HL-60/S4 treated with phorbol 12-myristate 13-acetate at 8.2 ng/mL for 4 days and 3 days (cell line): Measurements from ENCODE around the gene NCOA1.
"Not testable (repeated sequence)": the region's sequence is repeated elsewhere in the genome, so short reads cannot be mapped to it uniquely, and the experiment has no call there.

ENCODE experiments used
- in situ Hi-C: fragments of 300-500 bp; cut with MboI; formaldehyde crosslinking; loops from 2 replicates; pipeline ENCODE4 v1.15.0; 2022; ENCODE audit warnings: low sequenced_read_pairs

The NCOA1 gene

DNA sequence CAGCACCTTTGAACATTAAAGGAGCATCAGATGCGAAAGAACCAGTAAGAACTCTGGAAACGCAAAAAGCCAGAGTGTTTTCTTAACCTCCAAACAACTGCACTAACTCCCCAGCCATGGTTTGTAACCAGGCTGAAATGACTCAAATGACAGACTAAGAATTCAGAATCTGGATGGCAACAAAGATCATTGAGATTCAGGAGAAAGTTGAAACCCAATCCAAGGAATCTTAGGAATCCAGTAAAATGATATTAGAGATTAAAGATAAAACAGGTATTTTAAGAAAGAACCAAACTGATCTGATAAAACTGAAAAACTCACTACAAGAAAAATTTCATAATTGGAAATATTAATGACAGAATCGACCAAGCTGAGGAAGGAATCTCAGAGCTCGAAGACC, 185.4 kb downstream of the NCOA1 start:
- in situ Hi-C loops, result no loop called here

DNA sequence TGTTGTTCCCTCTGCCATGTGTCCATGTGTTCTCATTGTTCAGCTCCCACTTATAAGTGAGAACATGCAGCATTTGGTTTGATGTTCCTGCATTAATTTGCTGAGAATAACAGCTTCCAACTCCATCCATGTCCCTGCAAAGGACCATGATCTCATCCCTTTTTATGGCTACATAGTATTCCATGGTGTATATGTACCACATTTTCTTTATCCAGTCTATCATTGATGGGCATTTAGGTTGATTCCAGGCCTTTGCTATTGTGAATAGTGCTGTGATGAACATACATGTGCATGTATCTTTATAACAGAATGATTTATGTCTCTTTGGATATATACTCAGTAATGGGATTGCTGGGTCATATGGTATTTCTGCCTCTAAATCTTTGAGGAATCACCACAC, 187.0 kb downstream of the NCOA1 start:
- in situ Hi-C loops, result not testable (repeated sequence)

DNA sequence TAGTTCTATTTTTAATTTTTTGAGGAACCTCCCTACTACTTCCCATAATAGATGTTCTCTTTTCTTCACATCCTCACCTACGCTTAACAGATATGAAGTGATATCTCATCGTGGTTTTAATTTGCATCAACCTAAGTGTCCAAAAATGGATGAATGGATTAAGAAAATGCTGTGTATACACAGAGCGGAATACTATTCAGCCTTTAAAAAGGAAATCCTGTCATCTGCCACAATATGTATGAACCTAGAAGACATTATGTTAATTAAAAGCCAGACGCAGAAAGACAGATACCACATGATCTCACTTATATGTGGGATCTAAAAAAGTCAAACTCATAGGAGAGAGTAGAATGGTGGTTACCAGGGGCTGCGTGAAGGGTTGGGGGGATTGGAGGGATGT, 189.1 kb downstream of the NCOA1 start:
- in situ Hi-C loops, result no loop called here

DNA sequence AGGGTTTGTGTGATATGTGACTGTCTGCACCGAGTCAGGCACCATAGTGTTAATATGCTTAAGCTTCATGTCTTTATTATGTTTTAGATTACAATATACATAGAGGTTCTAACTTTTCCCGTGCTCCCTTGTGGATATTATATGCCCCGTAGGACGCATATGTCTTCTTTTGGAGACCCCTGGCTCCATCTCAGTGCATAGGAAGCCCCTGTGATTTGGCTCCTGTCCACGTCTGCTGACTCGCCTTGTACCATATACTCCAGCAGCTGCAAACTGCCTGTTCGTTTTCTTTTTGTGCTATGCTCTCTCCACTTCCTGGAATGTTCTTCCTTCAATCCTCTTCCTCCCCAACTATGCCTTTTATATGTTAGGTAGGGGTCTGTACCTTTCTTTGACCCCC, 191.2 kb downstream of the NCOA1 start:
- in situ Hi-C loops, result no loop called here

GRCh38 chr2:24683408-24683807, 192.4 kb downstream of the NCOA1 start:
- in situ Hi-C loops, result no loop called here

DNA sequence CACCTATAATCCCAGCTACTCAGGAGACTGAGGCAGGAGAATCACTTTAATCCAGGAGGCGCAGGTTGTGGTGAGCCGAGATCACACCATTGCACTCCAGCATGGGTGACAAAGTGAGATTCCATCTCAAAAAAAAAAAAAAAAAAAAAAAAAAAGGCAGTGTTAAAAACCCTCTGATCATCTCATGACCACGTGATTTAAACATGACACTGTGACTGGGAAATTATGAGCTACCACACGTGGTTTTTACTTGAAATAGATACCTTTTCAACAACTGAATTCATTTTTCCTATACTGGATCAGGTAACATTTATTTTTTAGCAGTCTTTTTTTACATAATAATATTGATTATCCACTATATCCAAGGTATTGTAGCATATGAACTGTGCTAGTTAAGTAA, 199.5 kb downstream of the NCOA1 start:
- in situ Hi-C loops, result no loop called here

GRCh38 chr2:24691806-24692205, 200.8 kb downstream of the NCOA1 start:
- in situ Hi-C loops, result no loop called here

DNA sequence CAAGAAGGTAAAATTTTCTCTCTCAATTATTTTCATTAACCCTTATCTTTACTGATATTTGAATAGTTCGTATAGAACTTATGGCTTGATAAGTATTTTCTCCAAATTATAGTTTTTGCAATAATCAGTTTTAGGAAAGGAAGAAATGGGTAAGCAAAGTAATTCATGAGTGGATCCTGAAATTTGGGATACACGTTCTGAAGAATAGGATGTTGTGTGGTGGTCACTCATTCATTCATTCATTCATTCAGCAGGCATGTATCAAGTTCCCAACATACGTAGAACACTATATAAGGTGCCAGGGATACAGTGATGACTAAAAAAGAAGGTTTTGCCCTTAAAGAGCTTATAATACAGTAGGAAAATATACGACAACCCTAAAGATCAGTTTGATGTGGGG, 206.7 kb downstream of the NCOA1 start:
- in situ Hi-C loops, result no loop called here

DNA sequence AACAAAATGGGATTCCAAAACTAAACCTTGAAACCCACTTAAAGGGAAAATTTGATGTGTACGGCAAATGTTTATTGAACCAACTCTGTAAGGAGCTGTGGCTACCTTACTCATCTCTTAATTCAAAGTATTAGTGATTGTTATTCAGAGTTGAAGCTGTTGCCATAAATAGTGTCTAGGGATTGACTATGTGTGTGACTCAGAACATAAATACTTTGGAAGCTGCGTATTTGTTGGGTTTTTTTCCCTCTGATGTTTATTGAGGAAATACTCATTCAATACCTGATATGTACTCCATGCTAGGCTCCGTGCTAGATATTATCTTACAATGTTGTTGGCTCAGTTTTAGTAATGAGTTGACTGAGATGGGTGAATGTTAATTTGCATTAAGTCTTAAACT, 211.7 kb downstream of the NCOA1 start:
- in situ Hi-C loops, result no loop called here

DNA sequence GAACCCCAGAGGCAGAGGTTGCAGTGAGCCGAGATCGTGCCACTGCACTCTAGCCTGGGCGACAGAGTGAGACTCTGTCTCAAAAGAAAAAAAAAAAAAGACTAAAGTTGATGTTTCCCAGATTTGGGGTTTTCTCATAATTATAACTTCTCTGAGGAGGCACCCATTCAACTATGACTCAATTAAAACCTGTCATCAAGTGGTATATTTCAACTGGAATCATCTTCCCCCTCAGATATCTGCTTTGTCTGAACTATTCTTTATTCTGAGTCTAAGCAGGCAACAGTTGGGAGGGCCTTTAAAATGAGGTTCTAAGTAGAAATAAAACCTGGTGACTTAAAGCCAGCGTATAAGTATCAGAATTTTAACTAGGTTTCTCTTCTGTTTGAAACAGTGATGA, 213.6 kb downstream of the NCOA1 start:
- in situ Hi-C loops, result no loop called here

DNA sequence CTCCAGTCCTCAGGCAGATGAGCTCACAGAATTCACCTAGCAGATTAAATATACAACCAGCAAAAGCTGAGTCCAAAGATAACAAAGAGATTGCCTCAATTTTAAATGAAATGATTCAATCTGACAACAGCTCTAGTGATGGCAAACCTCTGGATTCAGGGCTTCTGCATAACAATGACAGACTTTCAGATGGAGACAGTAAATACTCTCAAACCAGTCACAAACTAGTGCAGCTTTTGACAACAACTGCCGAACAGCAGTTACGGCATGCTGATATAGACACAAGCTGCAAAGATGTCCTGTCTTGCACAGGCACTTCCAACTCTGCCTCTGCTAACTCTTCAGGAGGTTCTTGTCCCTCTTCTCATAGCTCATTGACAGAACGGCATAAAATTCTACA, 216.1 kb downstream of the NCOA1 start:
- in situ Hi-C loops, result no loop called here

DNA sequence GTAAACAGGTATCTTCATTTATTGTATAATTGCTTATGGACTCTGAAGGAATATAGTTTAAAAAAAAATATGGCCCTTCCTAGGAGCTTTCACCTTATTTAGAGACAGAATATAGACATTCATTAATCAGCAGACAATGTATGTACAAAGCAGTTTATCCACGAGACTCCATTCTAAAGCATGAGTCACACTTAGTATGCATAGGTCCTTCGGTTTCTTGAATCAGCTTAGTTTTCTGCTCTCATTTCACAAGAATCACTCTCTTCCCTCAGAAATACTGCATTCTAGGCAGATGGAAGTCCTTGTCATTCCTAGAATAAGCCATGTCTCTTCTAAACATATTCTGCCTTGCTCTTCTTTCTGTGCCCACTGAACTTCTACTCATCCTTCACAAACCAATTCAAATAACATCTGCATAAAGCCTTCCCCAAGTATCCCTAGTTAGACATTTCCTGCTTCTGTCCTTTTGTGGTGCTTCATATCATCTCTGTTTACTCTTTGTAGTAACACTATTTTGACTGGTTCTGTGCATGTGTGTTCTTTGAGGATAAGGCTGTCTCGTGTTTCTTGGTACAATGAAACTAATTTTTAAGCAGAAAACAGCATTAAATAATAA, 217.6 kb downstream of the NCOA1 start:
- in situ Hi-C loops, result no loop called here

DNA sequence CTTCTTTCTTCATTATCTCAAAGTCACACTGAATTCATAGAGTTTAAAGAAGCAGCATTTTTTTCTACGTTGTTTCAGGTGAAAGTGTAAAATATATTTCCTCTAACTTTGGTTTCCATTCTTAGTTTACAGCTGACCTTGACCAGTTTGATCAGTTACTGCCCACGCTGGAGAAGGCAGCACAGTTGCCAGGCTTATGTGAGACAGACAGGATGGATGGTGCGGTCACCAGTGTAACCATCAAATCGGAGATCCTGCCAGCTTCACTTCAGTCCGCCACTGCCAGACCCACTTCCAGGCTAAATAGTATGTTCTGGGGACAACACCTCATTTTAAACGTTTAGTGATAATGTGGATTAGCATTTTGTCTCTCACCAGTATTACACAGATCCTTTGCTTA, 219.8 kb downstream of the NCOA1 start:
- in situ Hi-C loops, result no loop called here

DNA sequence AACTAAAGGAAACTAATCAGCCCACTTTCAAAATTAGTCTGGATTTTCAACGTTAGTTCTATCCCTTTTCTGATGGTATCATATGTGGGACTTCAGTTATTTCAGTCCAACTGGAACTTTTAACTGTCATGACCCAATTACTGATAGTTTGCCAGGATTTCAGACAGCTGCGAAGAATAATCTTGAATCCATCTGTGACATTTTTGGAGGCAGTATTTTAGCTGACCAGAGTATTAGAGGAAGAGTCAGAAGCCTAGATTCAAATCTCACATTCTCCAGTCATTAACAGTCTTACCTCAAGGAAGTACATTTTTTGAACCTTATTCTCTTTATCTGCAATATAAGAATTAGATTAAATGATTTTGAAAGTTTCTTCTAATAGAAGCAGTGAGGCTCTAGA, 220.8 kb downstream of the NCOA1 start:
- in situ Hi-C loops, result no loop called here

DNA sequence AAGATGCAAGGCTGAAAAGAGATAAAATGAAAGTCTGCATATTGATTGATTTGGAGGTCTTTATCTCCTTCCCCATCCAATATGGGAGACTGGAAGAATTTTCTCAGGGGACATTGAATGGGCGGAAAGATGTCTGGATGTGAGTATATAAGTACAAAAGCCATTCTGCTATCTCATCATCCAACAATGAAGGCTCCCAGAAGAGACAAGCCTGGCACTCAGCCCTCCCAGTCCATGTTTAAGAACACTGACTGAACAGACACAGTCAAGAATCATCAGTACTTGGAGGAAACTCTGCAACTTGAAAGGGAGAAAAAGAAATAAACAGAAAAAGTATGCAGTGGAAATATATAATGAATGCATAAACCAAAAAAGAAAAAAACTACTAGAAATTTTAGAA, 221.2 kb downstream of the NCOA1 start:
- in situ Hi-C loops, result no loop called here

- in situ Hi-C loops, result no loop called here
Measured at GRCh38 chr2:24717263-24717951, 226.4 kb downstream of the NCOA1 start.

DNA sequence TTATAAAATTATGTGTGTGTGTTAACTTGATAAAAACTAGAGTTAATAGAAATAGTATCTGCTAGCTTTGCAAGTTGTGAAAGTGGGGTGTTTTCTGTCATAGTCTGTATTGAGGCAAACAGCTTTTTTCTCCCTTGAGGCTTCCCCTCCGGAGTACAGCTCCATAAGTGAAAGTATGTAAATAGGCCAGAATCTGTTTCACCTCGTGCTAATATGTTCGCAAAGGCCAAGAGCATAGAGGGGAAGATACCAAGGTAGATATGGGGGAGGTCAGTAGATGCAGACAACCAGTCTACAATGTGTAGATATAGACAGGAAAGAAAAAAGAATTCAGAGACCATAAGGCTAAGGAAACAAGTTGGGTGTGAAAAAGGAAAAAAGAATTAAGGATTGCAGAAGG, 229.3 kb downstream of the NCOA1 start:
- in situ Hi-C loops, result no loop called here

DNA sequence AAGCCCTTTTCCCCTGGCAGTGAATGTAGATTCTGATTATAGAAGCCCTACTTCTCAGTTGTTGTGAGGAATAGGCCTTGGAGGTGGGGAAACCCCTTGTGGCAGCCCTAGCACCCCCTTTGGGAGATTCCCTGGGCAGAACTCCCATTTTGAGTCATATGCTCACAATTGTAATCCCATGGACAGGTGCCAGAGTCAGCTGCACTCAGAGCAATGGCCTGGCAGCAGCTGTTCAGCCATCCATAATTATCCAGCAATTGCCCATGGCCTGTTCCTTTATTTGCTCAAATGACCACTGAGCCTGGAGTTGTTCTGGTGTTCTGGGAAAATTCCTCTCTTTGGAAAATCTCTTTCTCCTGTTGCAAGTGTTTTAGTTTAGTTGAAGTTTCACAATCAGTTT, 230.4 kb downstream of the NCOA1 start:
- in situ Hi-C loops, result no loop called here

DNA sequence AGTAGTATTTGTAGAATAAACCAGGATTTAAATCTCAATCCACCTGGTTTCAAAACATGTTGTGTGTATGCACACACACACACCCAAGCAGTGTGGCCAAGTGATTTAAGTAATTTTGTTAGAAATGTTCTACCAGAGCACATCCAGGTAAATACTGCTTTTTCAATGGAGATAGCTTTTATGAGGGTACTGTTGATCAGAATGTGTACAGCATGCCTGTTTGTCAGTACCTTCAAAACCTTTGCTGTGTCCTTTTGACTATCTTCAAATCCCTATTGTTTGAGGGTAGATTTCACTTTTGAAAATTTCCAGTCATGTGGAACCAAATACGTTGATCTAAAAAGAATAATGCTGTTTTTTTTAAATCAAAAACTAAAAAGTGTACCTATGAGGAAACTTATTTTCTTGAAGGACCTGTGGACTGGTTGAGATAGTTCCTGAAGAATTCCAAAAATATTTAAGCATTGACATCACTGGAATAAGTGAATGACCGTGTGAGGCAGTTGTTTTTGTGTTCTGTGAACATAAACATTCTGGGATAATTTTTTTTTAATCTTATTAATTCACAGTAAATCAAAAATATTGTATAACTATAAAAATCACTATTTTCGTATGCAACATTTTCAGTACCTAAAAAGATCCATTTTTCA, 231.2 kb downstream of the NCOA1 start:
- in situ Hi-C loops, result no loop called here

GRCh38 chr2:24723191-24723590, 232.1 kb downstream of the NCOA1 start:
- in situ Hi-C loops, result no loop called here

DNA sequence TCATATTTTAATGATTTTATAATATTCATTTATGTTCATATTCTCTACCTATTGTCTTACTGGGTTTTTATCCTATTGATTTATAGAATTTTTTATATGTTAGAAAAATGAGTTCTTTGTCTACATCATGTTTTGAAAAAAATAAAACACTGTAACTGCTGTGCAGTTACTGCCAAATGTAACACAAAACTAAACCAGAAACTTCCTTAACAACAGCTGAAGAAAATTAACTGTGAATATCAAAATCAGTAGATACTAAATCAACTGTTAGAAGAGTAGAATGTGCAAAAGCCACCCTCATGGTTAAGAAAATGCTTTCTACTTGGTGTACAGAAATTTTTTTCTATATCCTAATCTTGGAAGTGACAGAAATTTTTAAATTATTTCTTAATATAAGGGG, 232.6 kb downstream of the NCOA1 start:
- in situ Hi-C loops, result no loop called here

- in situ Hi-C loops, result no loop called here
Measured at GRCh38 chr2:24724111-24724775, 233.2 kb downstream of the NCOA1 start.
